Smooth muscle cell (in vitro differentiated cells): ENCODE data around the gene COL25A1. TPM values are rescaled to one million over a fixed set of nuclear protein-coding genes. Genes with fewer than 3 reads are reported as not detected.

Source experiments
- DNase-seq: peaks from one replicate; lab custom pipeline; 2025; ENCODE audit not compliant: unreplicated experiment; lab: John Stamatoyannopoulos, UW
- H2AFZ ChIP-seq: fragments of 200-600 bp; sonication (generic); 2 replicates; pipeline ENCODE4 v1.6.0; 2016; ENCODE audit warnings: antibody characterized with exemption, low read depth, mild to moderate bottlenecking
- H3F3A ChIP-seq: fragments of 200-600 bp; sonication (generic); 2 replicates; pipeline ENCODE4 v1.6.0; 2017; ENCODE audit warnings: antibody characterized with exemption, low read depth
- H3K27ac ChIP-seq: fragments of 200-600 bp; sonication (generic); 2 replicates; pipeline ENCODE4 v1.5.1; 2016; ENCODE audit warnings: low read depth, mild to moderate bottlenecking
- H3K27me3 ChIP-seq: fragments of 200-600 bp; sonication (generic); 2 replicates; pipeline ENCODE4 v1.6.1; 2016; ENCODE audit warnings: low read depth, mild to moderate bottlenecking
- H3K36me3 ChIP-seq: fragments of 200-600 bp; sonication (generic); 2 replicates; pipeline ENCODE4 v1.5.1; 2016; ENCODE audit warnings: low read depth
- H3K4me1 ChIP-seq: fragments of 200-600 bp; sonication (generic); 2 replicates; pipeline ENCODE4 v1.5.1; 2016; ENCODE audit warnings: low read depth
- H3K4me2 ChIP-seq: fragments of 200-600 bp; sonication (generic); 2 replicates; pipeline ENCODE4 v1.6.0; 2016; ENCODE audit warnings: mild to moderate bottlenecking
- H3K4me3 ChIP-seq: fragments of 200-600 bp; sonication (generic); 2 replicates; pipeline ENCODE4 v1.5.1; 2016; ENCODE audit warnings: mild to moderate bottlenecking
- H3K79me2 ChIP-seq: fragments of 200-600 bp; sonication (generic); 2 replicates; pipeline ENCODE4 v1.6.0; 2016; ENCODE audit warnings: low read depth, mild to moderate bottlenecking
- H3K9ac ChIP-seq: fragments of 200-600 bp; sonication (generic); 2 replicates; pipeline ENCODE4 v1.6.0; 2016; ENCODE audit warnings: low read depth
- H3K9me3 ChIP-seq: fragments of 200-600 bp; sonication (generic); replicated peaks from 2 replicates; pipeline ENCODE4 v1.5.1; 2016; ENCODE audit warnings: low read depth
- H4K20me1 ChIP-seq: fragments of 200-600 bp; sonication (generic); 2 replicates; pipeline ENCODE4 v1.6.0; 2016; ENCODE audit warnings: low read depth
- WGBS: methylation state at CpG from one replicate; pipeline ENCODE4 v1.1.7; 2016; ENCODE audit warnings: low lambda C conversion rate; 5-methylcytosine and 5-hydroxymethylcytosine counted together
- polyA plus RNA-seq: library from polyadenylated mRNA; unstranded; fragments of >200 nt; fragmentation: Nextera tagmentation; extraction: Ambion mirVana; gene quantifications from 2 replicates; pipeline ENCODE4 v1.2.1, GENCODE V29; 2016
- total RNA-seq: library from RNA; depleted of rRNA; stranded (reverse); fragments of >200 nt; gene quantifications from 2 replicates; pipeline ENCODE4 v1.2.3, GENCODE V29; 2014
- TF ChIP-seq, protein P1 (sequence below): fragments of 200-600 bp; sonication (generic); IDR thresholded peaks from 2 replicates; pipeline ENCODE4 v1.5.1; 2017; ENCODE audit warnings: borderline replicate concordance, mild to moderate bottlenecking, antibody characterized with exemption; ENCODE audit not compliant: insufficient read depth, poor library complexity, severe bottlenecking

The COL25A1 gene
- total and polyA plus RNA-seq, 2 experiments from 2014 or later: 2.9 to 4.7 TPM

DNA sequence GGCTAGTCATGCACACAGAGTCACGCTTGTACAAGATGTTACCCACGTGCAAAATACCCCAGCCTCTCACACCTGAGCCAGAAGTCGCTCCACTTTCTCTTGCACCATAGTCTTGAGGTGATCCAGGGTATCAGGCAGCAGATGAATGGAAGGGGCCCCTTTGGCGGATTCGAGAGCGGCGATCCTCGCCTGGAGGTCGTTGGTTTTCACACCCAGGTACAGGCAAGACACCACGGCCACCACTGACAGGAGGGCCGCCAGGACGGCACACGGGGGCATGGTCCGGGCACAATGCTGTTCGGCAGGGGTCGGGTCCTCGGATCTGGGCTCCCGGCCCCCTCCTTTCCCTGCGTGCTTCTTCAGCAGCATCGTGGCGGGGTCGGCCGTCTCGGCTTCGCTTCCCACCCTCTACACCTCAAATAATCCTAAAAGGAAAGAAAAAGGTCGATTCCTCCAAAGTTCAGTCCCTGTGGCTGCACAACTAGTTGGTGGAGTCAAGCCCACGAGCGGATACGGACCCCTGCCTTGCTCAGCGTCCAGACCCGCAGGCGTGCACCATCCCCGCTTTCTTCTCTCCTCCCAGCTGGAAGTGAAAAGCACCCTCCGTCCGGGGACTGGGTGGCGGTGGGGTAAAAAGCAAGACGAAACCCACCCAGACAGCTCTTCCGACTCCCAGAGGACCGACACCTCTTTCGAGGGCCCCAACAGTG is 652 bp downstream of the COL25A1 start:
- no peaks in the 10 kb centered on the region for H3K9me3 ChIP-seq
- peaks cover 32% of the 10 kb centered on the region for H3K27me3 ChIP-seq
- TF ChIP-seq, protein P1, sequence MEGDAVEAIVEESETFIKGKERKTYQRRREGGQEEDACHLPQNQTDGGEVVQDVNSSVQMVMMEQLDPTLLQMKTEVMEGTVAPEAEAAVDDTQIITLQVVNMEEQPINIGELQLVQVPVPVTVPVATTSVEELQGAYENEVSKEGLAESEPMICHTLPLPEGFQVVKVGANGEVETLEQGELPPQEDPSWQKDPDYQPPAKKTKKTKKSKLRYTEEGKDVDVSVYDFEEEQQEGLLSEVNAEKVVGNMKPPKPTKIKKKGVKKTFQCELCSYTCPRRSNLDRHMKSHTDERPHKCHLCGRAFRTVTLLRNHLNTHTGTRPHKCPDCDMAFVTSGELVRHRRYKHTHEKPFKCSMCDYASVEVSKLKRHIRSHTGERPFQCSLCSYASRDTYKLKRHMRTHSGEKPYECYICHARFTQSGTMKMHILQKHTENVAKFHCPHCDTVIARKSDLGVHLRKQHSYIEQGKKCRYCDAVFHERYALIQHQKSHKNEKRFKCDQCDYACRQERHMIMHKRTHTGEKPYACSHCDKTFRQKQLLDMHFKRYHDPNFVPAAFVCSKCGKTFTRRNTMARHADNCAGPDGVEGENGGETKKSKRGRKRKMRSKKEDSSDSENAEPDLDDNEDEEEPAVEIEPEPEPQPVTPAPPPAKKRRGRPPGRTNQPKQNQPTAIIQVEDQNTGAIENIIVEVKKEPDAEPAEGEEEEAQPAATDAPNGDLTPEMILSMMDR: no peak
- H3F3A ChIP-seq: no peaks in the 10 kb centered on the region
- WGBS: 11% methylated on average over 40 of the region's 40 CpGs
- peak overlapping the region; percentile 68 for H3K4me3 ChIP-seq
- H3K4me2 ChIP-seq: peak overlapping the region; percentile 99
- DNase-seq: no peak
- H3K36me3 ChIP-seq: no peaks in the 10 kb centered on the region
- no peak overlapping the region for H3K9ac ChIP-seq
- no peak overlapping the region for H3K27ac ChIP-seq
- H4K20me1 ChIP-seq: no peaks in the 10 kb centered on the region
- H3K4me1 ChIP-seq: no peaks in the 10 kb centered on the region
- no peaks in the 10 kb centered on the region for H3K79me2 ChIP-seq
- peak overlapping the region; percentile 98 for H2AFZ ChIP-seq

DNA sequence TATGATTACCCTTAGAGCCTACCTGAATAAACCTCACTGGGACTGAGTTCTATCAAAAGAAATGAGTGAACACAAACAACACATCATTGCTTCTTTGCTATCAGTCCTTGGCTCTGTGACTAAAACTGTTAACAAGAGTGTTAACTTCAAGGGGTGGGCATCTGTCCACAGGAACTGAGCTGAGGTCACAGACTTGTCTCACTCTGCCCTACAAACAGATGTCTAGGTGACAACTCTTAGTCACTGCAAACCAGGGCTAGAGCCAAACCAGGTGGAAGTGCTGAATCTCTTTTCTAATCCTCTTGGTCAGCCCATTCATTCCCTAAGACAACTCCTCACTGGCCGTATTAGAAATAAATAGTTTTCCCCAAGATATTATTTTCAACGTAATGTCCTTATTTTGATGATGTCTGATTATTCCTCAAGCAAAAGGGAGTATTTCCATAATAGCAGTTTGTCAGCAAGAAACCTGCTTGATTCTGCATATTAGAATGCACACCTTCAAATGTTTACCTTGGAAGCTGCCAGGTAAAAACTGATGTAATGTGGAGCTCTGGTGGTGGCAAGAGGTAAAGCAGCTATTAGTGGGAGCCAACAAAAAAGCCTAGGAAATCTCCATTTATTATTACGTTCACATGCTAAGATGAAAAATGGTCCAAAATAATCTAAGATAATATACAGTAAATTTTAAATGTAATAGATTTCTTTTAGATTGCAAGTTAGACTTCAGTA is 4.0 kb downstream of the COL25A1 start:
- Histone ChIP-seq H3K9ac (no peak overlapping the region), H2AFZ (no peak overlapping the region), H3K27me3 (peaks cover 32% of the 10 kb centered on the region), H3K4me3 (no peak overlapping the region), H3K4me2 (no peak overlapping the region), H3F3A (no peaks in the 10 kb centered on the region), H3K36me3 (no peaks in the 10 kb centered on the region), H3K79me2 (no peaks in the 10 kb centered on the region), H3K4me1 (no peaks in the 10 kb centered on the region), H3K27ac (no peak overlapping the region), H3K9me3 (no peaks in the 10 kb centered on the region), H4K20me1 (no peaks in the 10 kb centered on the region)
- no peak for DNase-seq
- TF ChIP-seq, protein P1: peak; percentile 44
- WGBS: 66% methylated on average over 3 of the region's 3 CpGs

DNA sequence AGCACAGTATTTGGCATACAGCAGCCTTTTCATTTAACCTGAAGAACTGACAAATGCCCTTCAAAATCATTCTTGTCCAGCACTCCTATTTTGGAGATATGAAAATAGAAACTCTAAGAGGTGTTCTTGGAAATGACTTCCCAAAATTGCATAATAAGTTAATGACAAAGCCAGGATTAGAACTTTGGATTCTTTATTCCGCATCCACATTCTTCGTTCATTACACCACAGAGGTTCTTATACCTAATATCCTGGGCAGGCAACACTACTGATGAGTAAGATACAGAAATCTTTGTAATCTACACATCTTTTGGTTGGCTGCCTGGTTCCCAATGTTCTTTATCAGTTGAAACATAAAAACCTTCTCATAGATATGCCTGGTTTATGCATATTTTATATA is 5.9 kb downstream of the COL25A1 start:
- Histone ChIP-seq H3K9me3 (no peaks in the 10 kb centered on the region), H4K20me1 (no peaks in the 10 kb centered on the region), H3K27ac (no peak overlapping the region), H3K36me3 (no peaks in the 10 kb centered on the region), H3K9ac (no peak overlapping the region), H3K27me3 (peaks cover 20% of the 10 kb centered on the region), H2AFZ (no peak overlapping the region), H3K79me2 (no peaks in the 10 kb centered on the region), H3K4me3 (no peak overlapping the region), H3K4me1 (no peaks in the 10 kb centered on the region), H3F3A (no peaks in the 10 kb centered on the region), H3K4me2 (no peak overlapping the region)
- WGBS: 89% methylated on average over 2 of the region's 2 CpGs
- TF ChIP-seq, protein P1: no peak
- DNase-seq: no peak
